IMR-90 (cell line): Measurements from ENCODE around the gene RNU2-1. TPM values are rescaled to one million over a fixed set of nuclear protein-coding genes. Genes with fewer than 3 reads are reported as not detected.

ENCODE experiments used
- ATAC-seq: fragments of 200-7000 bp; cut with Tn5 transposase; 2 replicates; pipeline ENCODE4 v1.9.1; 2020; ENCODE audit warnings: low read depth, mild to moderate bottlenecking, moderate library complexity
- BruUV-seq: library from RNA; stranded (reverse); fragments of 400-500 nt; replicated peaks from 2 replicates; lab custom pipeline; 2021; lab: Mats Ljungman, UMichigan
- CTCF ChIA-PET: fragments of 300-600 bp; formaldehyde crosslinking; extraction: SDS; loops from one replicate; lab custom pipeline; 2021; ENCODE audit warnings: antibody characterized with exemption; lab: Yijun Ruan, JAX
- POLR2A ChIA-PET: fragments of 300-600 bp; sonication (Branson Sonifier 250); formaldehyde crosslinking; loops from one replicate; lab custom pipeline; 2022; ENCODE audit warnings: antibody characterized with exemption; ENCODE audit not compliant: unreplicated experiment; lab: Charles Lee
- DNase-seq: peaks from one replicate; pipeline ENCODE4 v3.0.0; 2013
- H2AFZ ChIP-seq: replicated peaks from 2 replicates; pipeline ENCODE3; 2013; ENCODE audit warnings: low read length, mild to moderate bottlenecking; ENCODE audit not compliant: poor library complexity
- H2AK5ac ChIP-seq: 2 replicates; pipeline ENCODE4 v1.6.1; 2013; ENCODE audit warnings: low read depth, low read length, inconsistent platforms
- H2AK9ac ChIP-seq: replicated peaks from 2 replicates; pipeline ENCODE3; 2013; ENCODE audit warnings: mild to moderate bottlenecking, low read depth, low read length, moderate library complexity; ENCODE audit not compliant: poor library complexity
- H2BK120ac ChIP-seq: 2 replicates; pipeline ENCODE4 v1.6.1; 2013; ENCODE audit warnings: low read depth, low read length, inconsistent platforms
- H2BK15ac ChIP-seq: 3 replicates; pipeline ENCODE4 v1.6.1; 2013; ENCODE audit warnings: low read depth, low read length, inconsistent platforms
- H2BK20ac ChIP-seq: 2 replicates; pipeline ENCODE4 v1.6.1; 2013; ENCODE audit warnings: low read depth, mild to moderate bottlenecking, inconsistent platforms, low read length, moderate library complexity
- H2BK5ac ChIP-seq: 2 replicates; pipeline ENCODE4 v1.6.1; 2013; ENCODE audit warnings: mild to moderate bottlenecking, low read depth, low read length, inconsistent platforms; ENCODE audit not compliant: poor library complexity, severe bottlenecking
- H3K14ac ChIP-seq: replicated peaks from 2 replicates; pipeline ENCODE4 v1.6.1; 2013; ENCODE audit warnings: low read depth, low read length, inconsistent platforms
- H3K18ac ChIP-seq: 2 replicates; pipeline ENCODE4 v1.6.1; 2013; ENCODE audit warnings: low read depth, low read length, control low read depth
- H3K23ac ChIP-seq: 2 replicates; pipeline ENCODE4 v1.6.1; 2013; ENCODE audit warnings: low read depth, low read length, inconsistent platforms
- H3K27ac ChIP-seq: 2 replicates; pipeline ENCODE4 v1.5.1; 2013; ENCODE audit warnings: mild to moderate bottlenecking, control low read depth, low read length; ENCODE audit not compliant: insufficient read depth
- H3K27me3 ChIP-seq: 2 replicates; pipeline ENCODE4 v1.6.1; 2013; ENCODE audit warnings: low read length; ENCODE audit not compliant: control insufficient read depth, insufficient read depth
- H3K36me3 ChIP-seq: 2 replicates; pipeline ENCODE4 v1.6.1; 2013; ENCODE audit warnings: low read length, mixed read lengths; ENCODE audit not compliant: control insufficient read depth, insufficient read depth
- H3K4ac ChIP-seq: 2 replicates; pipeline ENCODE4 v1.6.1; 2013; ENCODE audit warnings: low read depth, low read length, inconsistent platforms
- H3K4me1 ChIP-seq: 2 replicates; pipeline ENCODE4 v1.6.1; 2013; ENCODE audit warnings: low read length, mixed read lengths; ENCODE audit not compliant: control insufficient read depth, insufficient read depth
- H3K4me2 ChIP-seq: 2 replicates; pipeline ENCODE4 v1.6.1; 2013; ENCODE audit warnings: low read depth, mild to moderate bottlenecking, control low read depth, low read length, moderate library complexity
- H3K4me3 ChIP-seq: 2 replicates; pipeline ENCODE4 v1.5.1; 2013; ENCODE audit warnings: low read depth, mild to moderate bottlenecking, control low read depth, low read length, moderate library complexity; ENCODE audit not compliant: insufficient read depth
- H3K56ac ChIP-seq: 2 replicates; pipeline ENCODE4 v1.6.1; 2013; ENCODE audit warnings: low read length, inconsistent platforms; ENCODE audit not compliant: insufficient read depth; ENCODE audit errors: extremely low read depth
- H3K79me1 ChIP-seq, 2 experiments: 2 replicates each; pipeline ENCODE4 v1.6.1; 2013; ENCODE audit warnings: low read length in 2 of 2, inconsistent platforms in 1 of 2, low read depth in 1 of 2
- H3K9ac ChIP-seq: 2 replicates; pipeline ENCODE4 v1.6.1; 2013; ENCODE audit warnings: low read depth, low read length, control low read depth
- H3K9me1 ChIP-seq: 2 replicates; pipeline ENCODE4 v1.6.1; 2013; ENCODE audit warnings: low read length, inconsistent platforms; ENCODE audit not compliant: insufficient read depth
- H3K9me3 ChIP-seq: 2 replicates; pipeline ENCODE4 v1.6.1; 2013; ENCODE audit warnings: low read length; ENCODE audit not compliant: control insufficient read depth, insufficient read depth
- H4K20me1 ChIP-seq: 2 replicates; pipeline ENCODE4 v1.6.1; 2013; ENCODE audit warnings: low read length, inconsistent platforms; ENCODE audit not compliant: insufficient read depth
- H4K5ac ChIP-seq: 2 replicates; pipeline ENCODE4 v1.6.1; 2013; ENCODE audit warnings: mild to moderate bottlenecking, low read depth, low read length, control low read depth
- H4K8ac ChIP-seq, 2 experiments: 2 replicates each; pipeline ENCODE4 v1.6.1; 2013; ENCODE audit warnings: low read depth in 2 of 2, low read length in 2 of 2, control low read depth in 1 of 2, inconsistent platforms in 1 of 2
- H4K91ac ChIP-seq: 2 replicates; pipeline ENCODE4 v1.6.1; 2013; ENCODE audit warnings: low read depth, low read length, inconsistent platforms; ENCODE audit not compliant: insufficient read depth
- BHLHE40 ChIP-seq: fragments of 150-350 bp; IDR thresholded peaks from 2 replicates; pipeline ENCODE4 v1.6.1; 2016; ENCODE audit warnings: mild to moderate bottlenecking, low read depth, low read length
- CEBPB ChIP-seq: IDR thresholded peaks from 2 replicates; pipeline ENCODE4 v1.6.1; 2012; ENCODE audit warnings: low read depth, low read length, improper control_type of control experiment
- ELK1 ChIP-seq: fragments of 150-350 bp; IDR thresholded peaks from 2 replicates; pipeline ENCODE4 v1.6.1; 2016; ENCODE audit warnings: low read depth, mild to moderate bottlenecking, low read length, moderate library complexity, borderline replicate concordance
- FOS ChIP-seq: fragments of 150-350 bp; IDR thresholded peaks from 2 replicates; pipeline ENCODE4 v1.6.1; 2016; ENCODE audit warnings: low read depth, low read length
- MAZ ChIP-seq: IDR thresholded peaks from 2 replicates; pipeline ENCODE4 v1.6.1; 2012; ENCODE audit warnings: low read depth, mild to moderate bottlenecking, low read length, improper control_type of control experiment, moderate library complexity, borderline replicate concordance
- MXI1 ChIP-seq: IDR thresholded peaks from 2 replicates; pipeline ENCODE4 v1.6.1; 2012; ENCODE audit warnings: low read depth, mild to moderate bottlenecking, low read length, moderate library complexity, borderline replicate concordance
- NFE2L2 ChIP-seq: fragments of 150-350 bp; IDR thresholded peaks from 2 replicates; pipeline ENCODE4 v1.6.1; 2016; ENCODE audit warnings: low read depth, mild to moderate bottlenecking, low read length
- POLR2A ChIP-seq: IDR thresholded peaks from 2 replicates; pipeline ENCODE4 v1.6.1; 2012; ENCODE audit warnings: mild to moderate bottlenecking, low read depth, low read length
- RAD21 ChIP-seq: IDR thresholded peaks from 2 replicates; pipeline ENCODE4 v1.6.1; 2012; ENCODE audit warnings: low read length, improper control_type of control experiment
- RCOR1 ChIP-seq: IDR thresholded peaks from 2 replicates; pipeline ENCODE4 v1.6.1; 2012; ENCODE audit warnings: mild to moderate bottlenecking, low read length, improper control_type of control experiment; ENCODE audit not compliant: insufficient replicate concordance
- RFX5 ChIP-seq: IDR thresholded peaks from 2 replicates; pipeline ENCODE4 v1.8.0; 2012; ENCODE audit warnings: low read depth, mild to moderate bottlenecking, low read length, moderate library complexity
- SMC3 ChIP-seq: fragments of 150-350 bp; IDR thresholded peaks from 2 replicates; pipeline ENCODE4 v1.6.1; 2016; ENCODE audit warnings: low read depth, mild to moderate bottlenecking, antibody characterized with exemption, low read length, moderate library complexity
- USF2 ChIP-seq: fragments of 150-350 bp; IDR thresholded peaks from 2 replicates; pipeline ENCODE4 v1.6.1; 2017; ENCODE audit warnings: mild to moderate bottlenecking, antibody characterized with exemption, low read length, low read depth
- WGBS, 2 experiments: methylation state at CpG; one replicate each; pipeline versions ENCODE4 v1.1.5 to v1.1.7; 2013; ENCODE audit warnings: missing lambda C conversion rate in 2 of 2; ENCODE audit not compliant: insufficient read length in 1 of 2; ENCODE audit errors: extremely low coverage in 2 of 2; 5-methylcytosine and 5-hydroxymethylcytosine counted together
- dilution Hi-C: fragments of 300-500 bp; cut with HindIII; formaldehyde crosslinking; loops from one replicate; pipeline ENCODE4 v1.14.3; 2018; ENCODE audit warnings: low sequenced_read_pairs; ENCODE audit not compliant: unreplicated experiment
- in situ Hi-C: fragments of 300-500 bp; cut with MboI; formaldehyde crosslinking; loops from 3 replicates; pipeline ENCODE4 v1.14.3; 2019; ENCODE audit warnings: low sequenced_read_pairs, inconsistent platforms, mixed read lengths
- intact Hi-C: fragments of 100-400 bp; cut with micrococcal nuclease; formaldehyde crosslinking; loops from 2 replicates; pipeline ENCODE4 v1.10.0; 2022
- polyA plus RNA-seq, 3 experiments: library from polyadenylated mRNA; depleted of rRNA; stranded (reverse); fragments of >200 nt; gene quantifications; 2 replicates each; pipeline ENCODE4 v1.2.3, GENCODE V29; 2012; ENCODE audit warnings: low replicate concordance in 1 of 3
- total RNA-seq: library from RNA; depleted of rRNA; stranded (reverse); fragments of >200 nt; gene quantifications from 2 replicates; pipeline ENCODE4 v1.2.3, GENCODE V29; 2012

The RNU2-1 gene
- total and polyA plus RNA-seq, 2 of the 4 experiments (the other 2 are of a cell fraction), result not detected

GRCh38 chr17:43216762-43217613 lies 16.8 kb downstream of the RNU2-1 start:
- Histone ChIP-seq H4K91ac (no peak overlapping the region), H3K36me3 (peaks cover 37% of the 10 kb centered on the region), H2BK5ac (no peak overlapping the region), H3K4me3 (no peak overlapping the region), H4K20me1 (no peaks in the 10 kb centered on the region), H2AK9ac (no peak overlapping the region), H3K79me1 (peaks cover 18 to 41% of the 10 kb centered on the region in 2 experiments), H4K5ac (no peak overlapping the region), H2AK5ac (no peak overlapping the region), H3K27ac (no peak overlapping the region), H3K4me2 (no peak overlapping the region), H3K9me1 (peaks cover 26% of the 10 kb centered on the region), H3K9me3 (no peaks in the 10 kb centered on the region), H2BK20ac (no peak overlapping the region), H3K4me1 (peaks cover 13% of the 10 kb centered on the region), H2BK15ac (no peak overlapping the region), H3K14ac (no peak overlapping the region), H2AFZ (no peak overlapping the region), H3K9ac (no peak overlapping the region), H2BK120ac (no peak overlapping the region), H3K18ac (no peak overlapping the region), H3K4ac (no peak overlapping the region), H3K23ac (no peak overlapping the region; the same call in 1 of the 2 replicates), H3K27me3 (no peaks in the 10 kb centered on the region), H3K56ac (no peak overlapping the region), H4K8ac (no peak overlapping the region)
- in situ Hi-C loops (loop anchor here (25.0 kb wide), 1 partner anchor 95 kb away; no protein-coding TSS in a partner anchor), dilution Hi-C loops (no loop called here), intact Hi-C loops (loop anchor here (10.0 kb wide), 1 partner anchor 298 kb away; no protein-coding TSS in a partner anchor)
- no TSS peak for BruUV-seq
- ChIA-PET POLR2A (no interaction called here), CTCF (no interaction called here)
- no peak for ATAC-seq
- 100% methylated on average over 2 of the region's 4 CpGs; no CpG with 5 or more reads in 1 of the 2 experiments for WGBS, 2 experiments
- no peak for DNase-seq
- TF ChIP-seq ELK1 (no peak), RFX5 (no peak), USF2 (no peak), RAD21 (no peak), RCOR1 (no peak), FOS (no peak), POLR2A (no peak), NFE2L2 (no peak), MXI1 (no peak), BHLHE40 (no peak), MAZ (no peak), CEBPB (no peak), SMC3 (no peak)
